ENCODE data around the gene PI4KA. TPM values are rescaled to one million over a fixed set of nuclear protein-coding genes. Genes with fewer than 3 reads are reported as not detected.

PI4KA gene
- total RNA-seq, 1 experiment from 2014 or later = 65.8 TPM

DNA sequence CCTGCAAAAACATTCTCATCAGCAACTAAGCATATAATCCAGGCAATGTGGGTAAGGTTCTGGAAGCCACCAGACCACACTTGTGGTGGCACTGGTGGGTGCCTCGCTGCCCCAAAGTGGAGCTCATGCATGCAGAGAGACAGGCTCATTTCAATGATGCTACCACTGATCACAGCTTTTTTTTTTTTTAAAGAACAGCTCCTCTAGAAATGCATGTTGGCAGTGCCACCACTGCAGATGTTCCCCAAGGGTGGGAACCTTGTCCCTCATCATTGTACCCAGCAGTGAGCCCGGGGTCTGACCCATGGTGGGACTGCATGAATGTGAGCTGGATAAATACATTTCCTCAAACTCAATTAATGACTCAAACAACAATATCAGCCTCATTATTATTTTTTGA is 115.8 kb downstream of the PI4KA start:
- H4K8ac ChIP-seq (replicated peaks; ENCODE audit: insufficient read length, low read depth, low read length) = no peak overlapping the region
- WGBS (ENCODE audit: extremely low coverage, insufficient read length, low lambda C conversion rate) = no CpG with 5 or more reads among the region's 2 CpGs
- DNase-seq = no peak

More for the DNA sequence above, 115.8 kb downstream of the PI4KA start:
- TF ChIP-seq, protein P1, sequence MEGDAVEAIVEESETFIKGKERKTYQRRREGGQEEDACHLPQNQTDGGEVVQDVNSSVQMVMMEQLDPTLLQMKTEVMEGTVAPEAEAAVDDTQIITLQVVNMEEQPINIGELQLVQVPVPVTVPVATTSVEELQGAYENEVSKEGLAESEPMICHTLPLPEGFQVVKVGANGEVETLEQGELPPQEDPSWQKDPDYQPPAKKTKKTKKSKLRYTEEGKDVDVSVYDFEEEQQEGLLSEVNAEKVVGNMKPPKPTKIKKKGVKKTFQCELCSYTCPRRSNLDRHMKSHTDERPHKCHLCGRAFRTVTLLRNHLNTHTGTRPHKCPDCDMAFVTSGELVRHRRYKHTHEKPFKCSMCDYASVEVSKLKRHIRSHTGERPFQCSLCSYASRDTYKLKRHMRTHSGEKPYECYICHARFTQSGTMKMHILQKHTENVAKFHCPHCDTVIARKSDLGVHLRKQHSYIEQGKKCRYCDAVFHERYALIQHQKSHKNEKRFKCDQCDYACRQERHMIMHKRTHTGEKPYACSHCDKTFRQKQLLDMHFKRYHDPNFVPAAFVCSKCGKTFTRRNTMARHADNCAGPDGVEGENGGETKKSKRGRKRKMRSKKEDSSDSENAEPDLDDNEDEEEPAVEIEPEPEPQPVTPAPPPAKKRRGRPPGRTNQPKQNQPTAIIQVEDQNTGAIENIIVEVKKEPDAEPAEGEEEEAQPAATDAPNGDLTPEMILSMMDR (conservative IDR thresholded peaks at IDR 0.05) = no peak
- Histone ChIP-seq H3K27ac (ENCODE audit: insufficient read length, low read depth, low read length) (no peak overlapping the region), H4K5ac (ENCODE audit: insufficient read length, low read depth, low read length) (no peak overlapping the region), H2BK12ac (ENCODE audit: insufficient read length, low read depth, low read length) (no peak overlapping the region), H3K4me1 (ENCODE audit: insufficient read depth, low read length) (no peaks in the 10 kb centered on the region), H3K23me2 (ENCODE audit: insufficient read length, low read depth, low read length, poor library complexity, severe bottlenecking) (no peaks in the 10 kb centered on the region), H3K27me3 (ENCODE audit: insufficient read depth, low read length) (no peaks in the 10 kb centered on the region), H2BK5ac (ENCODE audit: insufficient read length, low read length) (no peak overlapping the region), H3K56ac (ENCODE audit: insufficient read length, low read depth, low read length) (no peak overlapping the region), H2BK15ac (ENCODE audit: low read depth, low read length) (no peak overlapping the region), H3K14ac (ENCODE audit: insufficient read depth, low read length) (no peak overlapping the region), H2AFZ (ENCODE audit: low read length) (no peak overlapping the region), H4K20me1 (ENCODE audit: control insufficient read depth, insufficient read depth, insufficient read length) (no peaks in the 10 kb centered on the region), H2BK20ac (ENCODE audit: low read depth, low read length, poor library complexity, severe bottlenecking) (no peak overlapping the region), H3K4me2 (ENCODE audit: insufficient read depth, insufficient read length, low read length) (no peak overlapping the region), H3K23ac (ENCODE audit: insufficient read length, low read depth, low read length) (no peak overlapping the region), H3K9ac (ENCODE audit: extremely low read depth, insufficient read length, low read length) (no peak overlapping the region), H2BK120ac (ENCODE audit: low read depth, low read length, poor library complexity, severe bottlenecking) (no peak overlapping the region), H3K79me1 (ENCODE audit: insufficient read depth, low read depth, low read length, poor library complexity, severe bottlenecking) (no peaks in the 10 kb centered on the region), H3K79me2 (ENCODE audit: insufficient read depth, low read length) (no peaks in the 10 kb centered on the region), H4K91ac (ENCODE audit: insufficient read length, low read depth, low read length) (no peak overlapping the region), H3K4ac (ENCODE audit: low read depth, low read length) (no peak overlapping the region), H2AK5ac (ENCODE audit: insufficient read length, low read length) (no peak overlapping the region), H3T11ph (ENCODE audit: low read length) (no peak overlapping the region), H3K18ac (ENCODE audit: insufficient read length, low read depth, low read length) (no peak overlapping the region), H3K9me3 (ENCODE audit: control insufficient read depth, low read depth, low read length) (no peaks in the 10 kb centered on the region)
- no peaks in the 10 kb centered on the region for H3K27me3 Mint-ChIP-seq (ENCODE audit: low read depth)
- no peak overlapping the region for H3K4me3 Mint-ChIP-seq
- H3K9me3 Mint-ChIP-seq = peaks cover 6 to 7% of the 10 kb centered on the region in 2 experiments; a peak in 4 of 5 replicates
- H3K27ac Mint-ChIP-seq = no peak overlapping the region
- H3K36me3 Mint-ChIP-seq (ENCODE audit: insufficient read depth in 1 of 3, low read depth in 3 of 3) = peaks cover 15 to 58% (median 22%) of the 10 kb centered on the region in 3 experiments
- no peaks in the 10 kb centered on the region for H3K4me1 Mint-ChIP-seq
